Activated CD8-positive, alpha-beta memory T cell treated with anti-CD3 and anti-CD28 coated beads, Interleukin-2, amount 50 U/mL, for 1 hour (primary cell): Measurements from ENCODE around the gene TPRG1L.
A peak's percentile ranks its signal among the peaks of the same experiment; 100 is the strongest.
"Not testable (repeated sequence)": the region's sequence is repeated elsewhere in the genome, so short reads cannot be mapped to it uniquely, and the experiment has no call there.

ENCODE experiments used
- DNase-seq: peaks from one replicate; pipeline ENCODE4 v3.0.0-alpha.2; 2020; ENCODE audit errors: extremely low read depth

Gene TPRG1L

DNA sequence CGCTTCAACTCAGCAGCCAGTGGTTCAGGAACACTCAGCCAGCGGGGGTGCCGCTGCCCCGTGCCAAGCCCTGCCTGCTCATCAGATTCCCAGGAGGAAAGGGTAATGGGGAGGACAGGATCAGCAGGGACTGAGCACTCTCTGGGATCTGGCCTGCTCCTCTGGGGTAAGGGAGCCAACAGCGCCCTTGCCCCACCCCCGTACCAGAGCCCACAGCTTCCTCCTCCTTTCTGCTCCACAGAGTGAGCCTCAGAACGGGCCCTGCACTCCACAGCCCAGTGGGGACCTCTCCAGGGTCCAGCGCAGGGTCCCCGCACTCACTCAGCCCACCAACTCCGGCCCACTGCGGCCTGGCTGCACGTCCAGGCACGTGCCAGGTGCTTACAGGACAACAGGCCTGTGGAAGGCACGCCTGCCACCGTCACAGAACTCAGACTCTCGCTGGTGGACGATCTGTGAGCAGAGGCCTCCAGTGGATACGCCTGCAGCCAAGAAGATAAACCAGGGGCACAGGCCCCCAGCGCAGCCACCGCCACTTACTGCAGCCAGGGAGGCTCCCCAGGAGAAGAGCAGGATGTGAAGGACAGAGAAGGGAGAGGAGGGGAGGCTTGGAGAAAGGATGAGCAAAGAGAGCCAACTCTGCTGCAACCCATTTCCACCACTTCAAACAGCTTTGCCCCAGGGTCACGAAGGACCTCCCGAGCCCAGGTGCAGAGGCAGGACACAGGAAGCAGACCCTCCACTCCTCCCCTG, 15.6 kb upstream of the TPRG1L start:
- DNase-seq = no peak

DNA sequence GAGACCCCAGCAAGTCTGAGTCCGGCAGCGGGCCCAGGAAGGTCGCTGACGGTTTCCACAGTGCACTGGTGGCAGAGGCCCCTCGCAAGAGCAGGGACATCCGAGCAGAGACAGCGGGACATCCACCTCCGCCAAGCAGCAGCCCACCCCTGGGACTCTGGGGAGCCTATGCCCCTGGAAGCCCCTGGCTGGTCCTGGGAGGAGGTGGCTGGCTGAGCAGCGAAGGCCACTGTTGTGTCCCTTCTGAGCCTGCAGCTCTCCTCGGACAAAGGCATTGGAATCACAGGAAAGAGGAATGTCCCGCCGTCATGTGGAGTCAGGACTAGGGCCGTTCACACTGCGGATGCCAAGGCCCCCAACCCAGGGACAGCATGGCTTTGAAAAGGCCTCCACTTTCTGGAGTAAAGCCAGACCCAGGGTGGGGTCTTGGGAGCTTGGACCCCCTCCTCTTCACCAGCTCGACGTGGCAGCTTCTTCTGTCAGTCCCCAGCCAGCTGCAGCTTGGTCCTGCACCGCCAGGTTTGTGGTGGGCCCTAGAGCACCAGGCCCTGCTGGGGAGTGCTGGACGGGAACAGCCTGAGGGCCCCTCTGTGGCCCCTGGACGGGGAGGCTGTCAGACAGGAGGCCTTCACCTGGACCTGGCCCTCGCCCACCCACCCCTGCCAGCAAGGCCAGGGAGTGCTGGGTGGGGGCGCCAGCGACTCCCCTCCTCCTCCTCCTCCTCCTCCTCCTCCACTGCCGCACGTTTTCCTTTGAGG, 14.9 kb upstream of the TPRG1L start:
- no peak for DNase-seq

DNA sequence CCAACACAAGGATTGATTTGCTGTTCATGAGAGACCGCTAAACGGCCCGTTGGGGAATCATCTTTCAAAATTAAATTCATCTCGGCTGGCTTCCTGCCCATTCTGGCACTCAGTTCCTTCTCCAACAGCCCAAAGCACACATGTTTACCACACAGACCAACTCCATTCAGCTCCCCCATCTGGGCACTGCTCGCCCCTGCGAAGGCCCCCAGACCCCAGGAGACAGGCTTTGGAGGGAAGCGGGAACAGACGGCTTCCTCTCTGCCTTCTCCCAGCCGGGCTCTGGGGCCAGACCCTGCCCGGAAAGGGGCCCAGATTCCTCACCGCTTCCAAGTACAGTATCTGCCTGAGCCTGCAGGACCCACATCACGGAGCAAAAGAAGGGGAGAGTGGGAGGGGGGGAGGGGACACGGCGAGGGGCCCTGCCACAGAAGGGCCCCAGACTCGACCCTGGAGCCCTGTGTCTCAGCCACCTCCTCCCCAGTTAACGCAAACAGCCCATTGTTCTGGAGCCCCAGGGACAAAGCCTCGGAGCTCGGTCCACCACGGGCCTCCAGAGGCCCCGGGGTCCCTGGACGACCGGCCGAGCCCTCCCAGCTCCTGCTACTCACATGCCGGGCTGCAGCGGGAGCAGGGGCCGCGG, 14.2 kb upstream of the TPRG1L start:
- DNase-seq = no peak

DNA sequence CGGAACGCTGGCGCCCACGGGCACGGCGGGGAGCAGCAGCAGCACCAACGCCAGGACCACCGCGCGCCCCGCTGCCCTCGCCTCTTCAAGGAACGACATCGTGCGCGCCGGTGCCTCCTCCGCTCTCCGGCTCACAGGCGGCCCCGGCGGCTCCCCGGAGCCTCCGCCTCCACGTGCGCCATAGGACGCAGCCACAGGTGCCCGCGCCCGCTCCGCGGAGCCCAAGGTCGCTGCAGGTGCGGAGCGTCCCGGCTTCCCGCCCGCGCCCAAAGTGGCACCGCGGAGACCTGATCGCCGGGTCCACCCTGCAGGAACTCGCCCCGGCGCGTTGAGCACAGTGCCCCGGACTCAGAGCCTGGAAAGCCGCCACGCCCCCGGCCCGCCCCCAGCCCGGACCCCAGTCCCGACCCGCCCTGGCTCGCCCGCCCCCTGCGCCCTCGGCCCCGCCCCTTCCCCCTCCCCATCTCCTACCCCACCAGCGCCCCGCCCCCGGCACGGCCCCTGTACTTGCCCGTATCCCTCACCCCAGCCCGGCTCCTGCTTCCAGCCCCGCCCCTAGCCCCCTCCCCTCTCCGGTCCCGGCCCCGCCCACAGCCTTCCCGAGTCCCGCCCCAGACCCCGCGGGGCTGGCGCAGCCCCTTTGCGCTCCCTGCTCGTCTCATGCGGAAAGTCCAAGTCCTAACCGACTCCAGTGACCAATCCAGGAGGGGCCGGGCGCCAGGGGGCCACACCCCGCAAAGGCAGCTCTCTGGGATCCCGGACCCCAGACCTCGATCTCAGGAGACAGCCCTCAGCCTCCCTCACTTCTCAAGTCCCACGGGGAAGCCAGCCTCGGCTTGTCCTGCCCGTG, 13.4 kb upstream of the TPRG1L start, which contains the start of gene MEGF6:
MEGF6 (minus strand) TSS at position 339 of the 850 bp plus-strand sequence; CDS start at position 99, 240 bp downstream.
- DNase-seq = peak; percentile 45

DNA sequence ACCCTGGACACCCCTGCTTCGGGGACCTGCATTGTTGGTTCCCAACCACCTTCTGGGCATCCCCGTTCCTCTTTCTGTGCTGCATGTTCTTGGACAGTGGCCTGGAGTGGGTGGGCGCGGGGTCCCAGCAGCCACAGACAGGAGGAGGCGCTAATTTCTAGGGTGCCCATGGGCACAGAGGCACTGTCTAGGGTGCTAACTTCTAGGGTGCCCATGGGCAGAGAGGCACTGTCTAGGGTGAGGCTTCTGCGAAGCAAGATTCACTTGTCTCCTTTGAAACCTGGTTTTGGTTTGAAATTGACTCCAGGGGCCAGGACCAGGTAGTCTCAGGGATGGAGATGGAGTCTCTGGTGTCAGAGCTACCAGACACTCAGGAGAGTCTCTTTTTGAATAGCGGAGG, 12.7 kb upstream of the TPRG1L start:
- DNase-seq = no peak

DNA sequence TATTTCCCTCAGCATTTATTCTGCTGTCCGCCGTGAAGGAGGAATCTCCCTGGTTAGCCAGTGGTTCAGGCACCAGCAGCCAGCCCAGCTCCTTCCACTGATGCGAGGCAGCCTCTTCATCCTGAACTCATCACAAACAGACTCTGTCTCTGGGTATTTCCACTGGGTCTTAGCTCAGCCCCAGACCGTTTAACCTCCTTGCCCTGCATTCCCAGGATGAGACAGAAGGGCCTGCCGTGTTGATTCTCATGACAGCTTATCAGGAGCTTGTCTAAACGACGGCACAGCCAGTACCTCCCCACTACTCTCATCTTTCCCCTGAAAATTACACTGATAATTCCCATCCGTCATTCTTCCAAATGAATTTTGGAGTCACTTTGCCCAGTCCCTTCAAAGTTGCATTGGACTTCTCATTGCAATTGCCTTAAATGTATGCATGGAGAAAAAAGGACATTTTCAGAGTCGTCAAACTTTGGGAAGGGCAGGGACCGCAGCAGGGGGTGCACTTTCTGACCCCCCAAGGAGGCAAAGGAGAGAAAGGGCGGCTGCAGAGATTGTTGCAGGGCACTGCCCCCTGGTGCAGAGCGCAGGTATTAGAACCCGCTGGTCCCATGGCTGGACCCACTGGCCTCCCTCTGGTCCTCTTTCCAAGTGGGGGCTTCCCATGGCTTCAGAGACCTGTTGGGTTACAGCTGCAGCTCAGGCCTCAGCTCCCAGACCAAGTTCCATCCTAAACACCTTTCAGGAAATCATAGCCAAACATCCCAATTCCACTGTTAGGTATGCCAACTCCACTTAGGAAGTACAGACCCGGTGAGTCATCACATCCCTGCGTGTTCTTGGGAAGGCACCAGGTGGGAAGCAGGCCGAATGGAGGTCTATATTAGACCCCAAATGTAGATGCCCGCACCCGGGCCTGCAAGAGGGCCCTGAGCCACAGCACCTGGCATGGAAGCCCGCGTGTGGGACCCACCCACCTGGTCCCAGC, 9.8 kb upstream of the TPRG1L start:
- no peak for DNase-seq

DNA sequence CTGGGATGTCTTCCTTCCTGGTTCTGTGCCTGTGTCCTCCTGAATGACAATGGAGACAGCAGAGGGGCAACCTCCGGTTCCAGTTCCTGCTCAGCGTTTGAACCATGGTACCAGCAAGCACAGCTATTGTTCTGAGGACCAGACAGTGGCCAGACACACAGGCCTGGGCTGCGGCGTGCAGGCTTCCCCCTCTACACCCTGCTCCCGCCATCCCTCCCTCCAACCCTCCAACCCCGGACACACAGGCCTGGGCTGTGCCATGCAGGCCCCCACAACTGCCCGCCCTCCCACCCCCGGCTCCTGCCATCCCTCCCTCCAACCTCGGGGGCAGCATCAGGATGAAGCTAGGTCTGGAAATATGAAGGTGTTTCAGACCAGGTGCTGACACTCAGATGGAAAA, 8.0 kb upstream of the TPRG1L start:
- DNase-seq = no peak

DNA sequence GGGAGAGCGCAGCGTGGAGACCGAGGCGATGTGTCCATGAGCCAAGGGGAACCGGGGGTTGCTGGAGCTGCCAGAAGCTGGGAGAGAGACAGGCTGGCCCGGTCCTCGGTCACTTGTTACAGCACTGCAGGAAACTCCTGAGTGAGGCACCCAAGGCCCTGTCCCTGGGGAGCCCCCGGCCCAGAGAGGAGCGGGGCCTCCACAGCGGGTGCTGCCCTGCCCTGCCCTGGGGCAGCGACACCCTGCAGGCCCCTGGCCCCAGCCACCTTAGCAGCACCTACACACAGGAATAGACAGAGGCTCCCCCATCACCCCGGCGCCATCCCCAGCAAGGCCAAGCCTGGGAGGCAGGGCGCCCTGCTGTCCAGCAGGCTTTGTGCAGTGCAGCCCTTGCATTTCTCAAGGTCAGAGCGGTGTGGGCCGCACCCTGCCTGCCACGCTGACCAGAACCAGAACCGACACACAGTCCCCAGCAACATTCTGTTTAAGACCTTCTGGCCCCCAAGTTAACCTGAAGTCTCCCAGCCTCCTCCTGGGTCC, 6.9 kb upstream of the TPRG1L start:
- DNase-seq = no peak

DNA sequence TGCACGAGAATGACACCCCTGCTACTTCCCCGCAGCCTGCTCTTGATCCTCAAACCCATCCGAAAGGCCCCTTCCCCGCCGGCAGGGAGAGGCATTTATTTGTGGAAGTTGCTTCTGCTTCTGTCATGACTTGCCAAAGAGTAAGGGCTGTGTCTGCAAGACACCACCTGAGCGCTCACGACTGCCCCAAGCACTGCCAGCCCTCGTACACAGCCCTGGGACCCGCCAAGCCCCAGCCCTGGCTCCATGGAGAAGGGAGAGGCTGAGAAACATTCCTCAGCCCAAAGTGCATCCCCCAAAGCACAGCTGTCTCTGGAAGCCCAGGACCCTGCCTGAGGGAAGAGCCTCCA, 6.3 kb upstream of the TPRG1L start:
- DNase-seq = no peak

DNA sequence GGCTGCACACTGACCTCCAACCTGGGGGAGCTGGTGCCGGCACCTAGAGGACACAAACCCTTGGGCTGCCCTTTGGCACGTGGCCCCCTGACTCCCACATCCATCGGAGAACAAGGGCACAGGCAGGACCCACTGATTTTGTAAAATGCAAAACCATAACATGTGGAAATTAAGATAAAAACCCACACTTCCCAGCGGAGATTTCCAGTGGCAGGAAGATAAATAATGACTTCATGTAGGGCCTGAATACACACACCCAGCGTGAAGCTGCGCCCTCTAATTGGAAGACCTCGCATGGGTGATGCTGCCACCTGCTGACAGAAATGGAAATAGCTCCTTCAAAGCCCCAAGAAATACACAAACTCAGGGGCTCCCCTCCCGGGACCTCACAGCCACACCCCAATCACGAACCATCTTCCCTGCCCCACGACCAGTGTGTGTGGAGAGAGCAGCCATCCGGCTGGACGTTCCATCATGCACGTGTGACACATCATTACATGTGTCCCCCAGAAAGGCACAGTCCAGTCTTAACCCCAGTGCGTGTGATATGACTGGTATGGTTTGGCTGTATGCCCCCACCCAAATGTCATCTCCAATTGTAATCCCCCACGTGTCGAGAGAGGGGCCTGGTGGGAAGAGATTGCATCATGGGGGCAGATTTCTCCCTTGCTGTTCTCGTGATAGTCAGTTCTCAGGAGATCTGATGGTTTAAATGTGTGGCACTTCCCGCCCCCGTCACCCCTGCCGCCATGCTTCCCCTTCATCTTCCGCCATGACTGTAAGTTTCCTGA, 5.7 kb upstream of the TPRG1L start:
- peak; percentile 39 for DNase-seq

DNA sequence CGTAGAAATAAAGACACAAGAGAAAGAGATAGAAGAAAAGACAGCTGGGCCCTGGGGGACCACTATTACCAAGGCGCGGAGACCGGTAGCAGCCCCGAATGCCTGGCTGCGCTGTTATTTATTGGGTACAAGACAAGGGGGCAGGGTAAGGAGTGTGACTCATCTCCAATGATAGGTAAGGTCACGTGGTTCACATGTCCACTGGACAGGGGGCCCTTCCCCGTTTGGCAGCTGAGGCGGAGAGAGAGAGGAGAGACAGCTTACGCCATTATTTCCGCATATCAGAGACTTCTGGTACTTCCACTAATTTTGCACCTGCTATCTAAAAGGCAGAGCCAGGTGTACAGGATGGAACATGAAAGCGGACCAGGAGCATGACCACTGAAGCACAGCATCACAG, 4.1 kb upstream of the TPRG1L start:
- no peak for DNase-seq

DNA sequence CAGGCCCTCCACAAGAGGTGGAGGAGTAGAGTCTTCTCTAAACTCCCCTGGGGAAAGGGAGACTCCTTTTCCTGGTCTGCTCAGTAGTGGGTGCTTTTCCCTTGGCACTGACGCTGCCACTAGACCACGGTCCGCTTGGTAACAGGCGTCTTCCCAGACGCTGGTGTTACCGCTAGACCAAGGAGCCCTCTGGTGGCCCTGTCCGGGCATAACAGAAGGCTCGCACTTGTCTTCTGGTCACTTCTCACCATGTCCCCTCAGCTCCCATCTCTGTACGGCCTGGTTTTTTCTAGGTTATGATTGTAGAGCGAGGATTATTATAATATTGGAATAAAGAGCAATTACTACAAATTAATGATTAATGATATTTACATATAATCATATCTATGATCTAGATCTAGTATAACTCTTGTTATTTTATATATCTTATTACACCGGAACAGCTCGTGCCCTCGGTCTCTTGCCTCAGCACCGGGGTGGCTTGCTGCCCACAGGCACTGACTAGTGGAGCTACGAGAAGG, 3.6 kb upstream of the TPRG1L start:
- not testable (repeated sequence) for DNase-seq

DNA sequence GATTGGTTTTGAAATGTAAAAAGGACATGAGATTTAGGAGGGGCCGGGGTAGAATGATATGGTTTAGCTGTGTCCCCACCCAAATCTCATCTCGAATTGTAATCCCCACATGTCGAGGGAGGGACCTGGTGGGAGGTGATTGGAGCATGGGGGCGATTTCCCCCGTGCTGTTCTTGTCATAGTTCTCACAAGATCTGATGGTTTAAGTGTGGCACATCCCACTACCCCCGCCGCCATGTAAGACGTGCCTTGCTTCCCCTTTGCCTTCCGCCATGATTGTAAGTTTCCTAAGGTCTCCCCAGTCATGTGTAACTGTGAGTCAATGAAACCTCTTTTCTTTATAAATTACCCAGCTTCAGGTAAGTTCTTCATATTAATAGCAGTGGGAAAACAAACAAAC, 2.7 kb upstream of the TPRG1L start:
- DNase-seq = not testable (repeated sequence)

DNA sequence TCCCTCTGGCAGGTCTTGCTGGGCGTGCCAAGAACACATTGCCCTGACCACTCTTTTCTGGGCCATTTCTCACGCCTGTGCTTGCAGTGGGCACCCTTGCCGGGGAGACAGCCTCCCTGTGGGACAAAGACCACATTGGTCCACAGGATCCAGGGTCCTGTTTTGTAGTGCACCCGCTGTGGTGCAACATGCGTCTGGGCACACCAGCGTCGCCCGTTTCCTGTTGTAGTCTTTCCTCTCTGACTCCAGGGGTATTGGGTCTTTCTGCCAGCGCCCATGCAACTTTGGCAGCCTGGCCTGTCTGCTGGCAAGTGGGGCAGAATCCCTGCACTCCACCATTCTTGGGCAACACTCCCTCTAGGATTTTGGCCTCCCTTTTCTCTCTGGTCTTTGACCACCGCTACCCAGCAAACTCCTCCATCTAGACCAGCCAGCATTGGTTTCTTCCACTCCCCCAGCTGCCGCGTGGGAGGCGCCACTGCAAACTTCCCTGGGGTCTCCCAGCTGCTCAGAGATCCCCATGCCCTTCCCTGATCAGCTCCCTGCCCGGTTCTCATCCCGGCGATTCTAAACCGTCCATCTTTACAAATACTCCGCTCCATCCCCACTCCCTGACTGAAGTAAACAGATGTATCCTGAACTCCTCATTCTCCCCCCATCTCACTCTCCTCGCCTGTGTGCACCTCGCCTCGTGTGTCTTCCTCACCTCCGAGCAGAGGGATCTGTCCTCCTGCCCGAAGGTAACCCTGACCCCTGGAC, 1.2 kb upstream of the TPRG1L start:
- DNase-seq = no peak

DNA sequence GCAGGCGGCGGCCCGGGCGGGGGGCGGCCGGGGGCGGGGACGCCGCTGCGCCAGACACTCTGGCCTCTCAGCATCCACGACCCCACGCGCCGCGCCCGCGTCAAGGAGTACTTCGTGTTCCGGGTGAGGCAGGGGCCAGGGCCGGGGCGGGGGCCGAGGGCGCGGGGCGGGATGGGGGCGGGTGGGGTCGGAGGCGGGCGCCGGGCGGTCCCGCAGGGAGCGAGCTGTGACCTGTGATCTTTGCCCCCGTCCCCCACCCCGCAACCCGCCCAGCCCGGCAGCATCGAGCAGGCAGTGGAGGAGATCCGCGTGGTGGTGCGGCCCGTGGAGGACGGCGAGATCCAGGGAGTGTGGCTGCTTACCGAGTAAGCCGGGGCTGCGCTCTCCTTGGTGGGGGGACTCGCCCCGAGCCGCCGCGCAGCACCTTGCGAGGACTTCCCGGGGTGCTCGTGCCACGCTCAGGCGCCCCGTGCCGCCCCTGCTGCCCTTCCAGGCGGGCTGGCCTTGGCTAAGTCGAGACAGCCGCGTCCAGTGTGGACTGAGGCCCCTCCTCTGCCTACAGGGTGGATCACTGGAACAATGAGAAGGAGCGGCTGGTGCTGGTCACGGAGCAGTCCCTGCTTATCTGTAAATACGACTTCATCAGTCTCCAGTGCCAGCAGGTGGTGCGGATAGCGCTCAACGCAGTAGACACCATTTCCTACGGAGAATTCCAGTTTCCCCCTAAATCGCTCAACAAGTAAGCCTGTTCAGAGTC, 514 bp downstream of the TPRG1L start:
- no peak for DNase-seq

DNA sequence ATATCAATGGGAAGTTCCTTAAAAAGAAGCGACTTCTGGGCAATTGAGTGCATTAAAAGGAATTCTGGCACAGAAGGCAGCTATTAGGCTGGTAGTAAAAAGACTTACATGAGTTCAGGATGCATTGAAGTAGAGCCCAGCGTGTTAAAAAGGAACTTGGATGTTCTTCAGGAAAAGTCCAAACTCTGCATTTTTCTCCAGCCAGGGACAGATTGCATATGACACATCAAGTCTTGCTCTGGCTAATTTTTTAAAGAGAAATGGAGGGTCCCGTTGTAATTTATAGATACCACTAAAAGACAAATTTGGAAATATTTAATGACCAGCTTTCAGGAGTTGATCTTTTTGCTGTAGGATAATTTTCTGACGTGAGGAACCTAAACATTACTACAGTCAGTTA, 1.2 kb downstream of the TPRG1L start:
- DNase-seq = no peak

DNA sequence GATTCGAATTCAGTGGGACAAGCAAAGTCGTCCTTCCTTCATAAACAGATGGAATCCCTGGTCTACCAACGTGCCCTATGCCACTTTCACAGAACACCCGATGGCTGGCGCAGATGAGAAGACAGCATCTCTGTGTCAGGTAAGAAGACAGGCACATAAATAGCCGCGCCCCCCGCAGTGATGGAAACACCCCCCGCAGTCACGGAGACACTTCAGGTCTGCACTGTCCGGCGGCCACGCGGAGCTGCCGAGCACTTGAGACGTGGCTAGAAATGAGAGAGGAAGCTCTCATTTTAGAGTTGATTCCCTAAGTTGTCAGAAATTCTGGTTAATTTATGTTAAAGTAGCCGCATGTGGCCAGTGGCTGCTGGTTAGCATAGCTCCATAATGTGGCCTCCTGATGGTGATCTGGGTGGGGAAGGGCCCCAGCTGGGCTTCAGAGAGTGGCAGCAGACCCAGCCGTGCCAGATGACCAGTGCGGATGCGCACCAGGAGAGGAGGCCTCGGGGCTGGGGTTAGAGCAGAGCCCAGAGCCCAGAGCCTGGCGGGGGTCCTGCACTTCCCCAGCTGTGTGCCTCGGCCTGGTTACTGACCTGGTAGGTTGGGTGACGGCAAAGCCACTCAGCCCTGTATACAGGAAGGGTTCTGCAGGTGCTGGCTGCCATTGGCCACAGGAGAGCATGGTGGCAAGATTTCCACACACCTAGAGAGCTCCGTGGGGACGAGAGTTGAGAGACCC, 2.9 kb downstream of the TPRG1L start:
- no peak for DNase-seq
